Measurements from ENCODE around the gene TNPO3. TPM values are rescaled to one million over a fixed set of nuclear protein-coding genes. Genes with fewer than 3 reads are reported as not detected.
"Not testable (repeated sequence)": the region's sequence is repeated elsewhere in the genome, so short reads cannot be mapped to it uniquely, and the experiment has no call there.

Gene TNPO3
- total RNA-seq, 2 experiments from 2014 or later, result 75.1 to 75.8 TPM

DNA sequence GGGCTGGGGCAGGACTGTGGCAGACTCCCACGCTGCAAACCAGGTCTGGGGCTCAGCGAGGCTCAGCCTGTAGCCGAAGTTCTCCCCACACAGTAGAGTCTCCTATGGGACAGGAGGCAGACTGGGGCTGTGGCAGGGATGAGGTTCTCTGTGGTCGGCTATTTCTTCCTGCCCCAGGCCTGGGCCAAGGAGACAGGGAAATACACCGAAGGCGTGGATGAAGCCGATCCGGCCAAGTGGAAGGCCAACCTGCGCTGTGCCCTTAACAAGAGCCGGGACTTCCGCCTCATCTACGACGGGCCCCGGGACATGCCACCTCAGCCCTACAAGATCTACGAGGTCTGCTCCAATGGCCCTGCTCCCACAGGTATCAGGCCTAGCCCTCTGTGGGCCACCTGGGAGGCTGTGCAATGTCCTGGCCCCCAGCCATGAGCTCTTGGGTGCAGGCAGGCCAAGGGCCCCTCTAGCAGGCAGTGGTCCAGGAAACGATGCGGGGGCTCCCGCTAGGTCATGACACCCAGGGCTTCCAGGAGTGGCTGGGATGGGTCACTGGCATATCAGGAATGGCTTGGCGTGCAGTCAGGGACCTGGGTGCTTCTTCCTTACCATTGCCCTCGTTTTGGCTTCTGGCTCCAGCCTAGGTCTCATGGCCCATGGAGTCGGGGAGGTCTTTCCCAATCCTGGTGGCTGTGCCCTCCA is 109.1 kb downstream of the TNPO3 start:
- ChIA-PET CTCF (no interaction called here), POLR2A (no interaction called here)

DNA sequence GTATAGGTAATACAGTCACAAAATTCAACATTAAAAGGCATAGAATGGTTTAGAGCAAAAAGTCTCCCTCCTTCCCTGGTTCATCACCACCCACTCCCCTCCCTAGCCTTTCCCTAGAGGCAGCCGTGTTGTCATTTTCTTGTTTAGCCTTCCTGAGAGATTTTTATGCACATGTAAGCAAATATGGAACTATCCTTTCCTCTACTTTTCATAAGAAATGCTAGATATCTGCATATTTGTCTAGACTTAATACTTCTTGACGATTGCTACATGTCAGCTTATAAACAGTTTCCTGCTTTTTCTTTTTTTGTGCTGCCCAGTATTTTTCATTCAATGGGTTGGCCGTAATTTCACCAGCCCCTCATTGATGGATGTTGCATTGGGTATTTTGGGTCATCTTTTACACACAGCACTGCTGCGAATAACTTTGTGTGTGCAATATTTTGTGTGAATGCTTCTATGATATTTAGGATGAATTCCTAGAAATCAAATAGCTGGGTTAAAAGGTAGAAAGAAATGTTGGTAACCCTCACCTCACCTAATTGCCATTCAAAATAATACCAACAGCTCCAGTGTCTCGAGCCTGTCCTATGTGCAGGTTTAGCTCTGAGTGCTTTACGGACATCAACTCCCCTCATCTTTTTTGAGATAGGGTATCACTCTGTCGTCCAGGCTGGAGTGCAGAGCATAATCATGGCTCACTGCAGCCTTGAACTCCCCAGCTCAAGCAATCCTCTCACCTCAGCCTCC is 110.2 kb downstream of the TNPO3 start:
- CTCF ChIA-PET, result no interaction called here
- POLR2A ChIA-PET, result no interaction called here

DNA sequence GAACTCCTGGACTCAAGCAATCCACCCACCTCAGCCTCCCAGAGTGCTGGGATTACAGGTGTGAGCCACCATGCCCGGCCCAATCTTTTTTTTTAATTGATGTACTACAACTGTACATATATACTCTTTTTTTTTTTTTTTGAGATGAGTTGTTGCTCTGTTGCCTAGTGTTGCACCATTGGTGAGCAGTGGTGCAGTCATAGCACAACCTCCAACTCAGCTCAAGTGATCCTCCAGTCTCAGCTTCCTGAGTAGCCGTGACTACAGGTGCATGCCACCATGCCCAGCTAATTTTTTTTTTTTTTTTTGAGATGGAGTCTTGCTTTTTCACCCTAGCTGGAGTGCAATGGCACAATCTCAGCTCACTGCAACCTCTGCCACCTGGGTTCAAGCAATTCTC is 111.7 kb downstream of the TNPO3 start:
- POLR2A ChIA-PET, result not testable (repeated sequence)
- CTCF ChIA-PET, result interaction anchor here (0.7 to 1.3 kb wide), 2 partner anchors 10 to 182 kb away, joined by 3 to 5 read pairs; no protein-coding TSS in a partner anchor

DNA sequence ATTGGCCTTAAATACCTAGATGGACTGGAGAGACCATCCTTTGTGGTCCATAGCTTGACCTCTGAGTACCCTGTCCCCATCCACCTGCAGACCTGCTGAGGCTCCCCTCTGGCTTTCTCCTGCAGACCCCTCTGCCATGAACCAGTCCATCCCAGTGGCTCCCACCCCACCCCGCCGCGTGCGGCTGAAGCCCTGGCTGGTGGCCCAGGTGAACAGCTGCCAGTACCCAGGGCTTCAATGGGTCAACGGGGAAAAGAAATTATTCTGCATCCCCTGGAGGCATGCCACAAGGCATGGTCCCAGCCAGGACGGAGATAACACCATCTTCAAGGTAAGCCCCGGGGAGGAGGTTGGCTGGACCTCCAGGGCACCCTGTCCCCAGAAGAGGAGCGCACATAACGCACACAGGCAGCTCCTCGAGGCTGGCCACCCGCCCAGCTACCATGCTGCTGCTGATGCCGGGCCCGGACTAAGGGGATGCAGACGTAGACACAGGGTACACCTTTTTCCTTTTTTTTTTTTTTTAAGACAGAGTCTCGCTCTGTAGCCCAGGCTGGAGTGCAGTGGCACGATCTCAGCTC is 112.9 kb downstream of the TNPO3 start:
- ChIA-PET CTCF (interaction anchor here (1.5 kb wide), 1 partner anchor 9 kb away, joined by 3 read pairs; no protein-coding TSS in a partner anchor), POLR2A (no interaction called here)

DNA sequence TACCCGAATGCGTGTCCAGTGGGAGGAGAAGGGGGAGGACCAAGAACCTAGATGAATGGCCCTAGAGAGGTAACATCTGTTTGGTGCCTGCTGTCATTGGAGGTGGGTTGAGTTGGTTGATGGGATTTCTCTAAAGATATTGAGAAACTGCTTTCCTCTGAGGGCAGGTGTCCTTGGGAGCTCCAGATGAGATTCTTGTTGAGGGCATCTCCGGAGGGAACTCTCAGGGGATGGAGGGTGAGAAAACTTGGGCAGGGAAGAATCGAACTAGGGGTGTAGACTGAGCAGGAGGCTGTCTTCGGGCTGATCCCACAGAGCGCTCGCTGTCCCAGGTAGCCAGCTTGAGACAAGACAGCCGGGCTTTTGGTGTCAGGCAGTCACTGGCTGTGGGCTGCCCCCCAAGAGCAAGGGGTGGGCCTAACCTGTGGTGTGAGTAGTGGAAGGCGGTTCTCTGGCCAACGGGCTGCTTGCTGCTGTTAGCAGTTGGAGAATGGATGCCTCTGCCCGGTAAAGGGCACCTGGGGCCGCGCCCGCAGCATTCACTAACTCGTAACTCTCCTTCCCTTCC is 113.5 kb downstream of the TNPO3 start:
- ChIA-PET POLR2A (interaction anchor here (0.5 kb wide), 1 partner anchor 10 kb away, joined by 3 read pairs; no protein-coding TSS in a partner anchor), CTCF (interaction anchor here (0.9 to 1.5 kb wide), 3 partner anchors 8 to 150 kb away, joined by 3 read pairs; no protein-coding TSS in a partner anchor)

DNA sequence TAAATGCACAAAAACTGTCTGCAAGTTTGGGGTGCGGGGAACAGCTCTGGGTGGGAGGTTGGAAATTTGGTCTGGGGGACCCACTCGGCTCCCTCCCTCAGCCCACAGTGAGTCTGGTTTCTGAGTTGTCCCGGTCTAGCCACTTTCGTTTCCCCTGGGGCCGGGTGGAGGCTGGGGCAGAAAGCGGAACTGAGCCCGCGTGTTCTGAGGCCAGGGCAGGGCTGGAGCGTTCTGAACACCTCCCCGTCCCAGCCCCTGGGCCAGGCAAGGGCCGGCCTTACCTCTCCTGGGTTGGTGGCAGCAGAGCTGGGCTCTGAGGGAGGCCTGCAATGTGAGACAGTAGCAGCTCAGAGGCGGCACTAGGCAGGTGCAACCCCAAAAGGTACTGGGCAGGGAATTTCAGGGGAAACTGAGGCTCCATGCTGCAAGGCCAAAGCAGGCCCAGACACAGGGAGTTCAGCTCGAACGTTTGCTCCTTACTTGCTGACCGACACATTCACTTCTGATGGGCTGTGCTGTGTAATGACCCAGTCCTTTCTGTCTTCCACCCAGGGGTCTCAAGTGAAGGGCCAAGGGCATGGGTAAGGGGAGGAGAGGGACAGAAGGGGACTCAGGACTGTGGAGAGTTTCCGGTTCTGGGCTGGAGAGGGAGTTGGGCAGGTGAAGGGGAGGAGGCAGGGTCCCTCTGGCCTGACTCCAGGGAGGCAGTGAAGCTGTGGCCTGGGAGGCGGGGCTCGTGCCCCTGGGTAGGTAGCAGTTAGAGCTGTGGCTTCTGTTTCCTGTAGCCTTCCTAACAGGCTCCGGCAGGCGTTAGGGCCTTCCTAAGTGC is 114.2 kb downstream of the TNPO3 start:
- ChIA-PET CTCF (interaction anchor here (0.9 to 1.5 kb wide), 3 partner anchors 8 to 151 kb away, joined by 3 read pairs; no protein-coding TSS in a partner anchor), POLR2A (interaction anchor here (0.5 kb wide), 1 partner anchor 10 kb away, joined by 3 read pairs; no protein-coding TSS in a partner anchor)

DNA sequence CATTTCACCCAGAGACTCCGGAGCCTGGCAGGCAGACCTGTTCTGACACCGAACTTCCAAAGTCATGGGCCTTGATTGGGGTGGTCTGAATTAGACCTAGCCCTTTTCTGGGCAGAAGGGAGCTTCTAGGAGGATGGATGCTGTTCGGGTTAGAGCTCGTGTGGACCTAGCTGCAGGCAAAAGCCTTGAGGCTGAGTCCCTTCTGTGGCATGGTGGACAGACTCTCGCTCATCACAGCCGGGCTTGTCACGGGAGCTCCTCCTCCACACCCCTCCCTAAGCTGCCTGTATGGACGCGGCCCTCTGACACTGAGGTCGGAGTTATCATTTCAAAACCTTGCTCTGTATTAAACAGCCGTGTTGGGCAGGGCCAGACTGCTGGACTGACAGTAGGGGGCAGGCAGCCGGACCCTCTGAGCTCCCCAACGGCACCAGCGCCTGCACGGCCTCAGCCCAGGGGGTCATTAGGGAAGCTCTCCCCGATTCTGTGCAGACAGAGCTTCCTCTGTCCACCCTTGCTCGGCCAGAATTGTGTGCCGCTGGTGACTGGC is 115.0 kb downstream of the TNPO3 start:
- POLR2A ChIA-PET, result no interaction called here
- CTCF ChIA-PET, result interaction anchor here (1.1 to 1.4 kb wide), 4 partner anchors 9 to 593 kb away, joined by 3 to 6 read pairs (median 4); no protein-coding TSS in a partner anchor

DNA sequence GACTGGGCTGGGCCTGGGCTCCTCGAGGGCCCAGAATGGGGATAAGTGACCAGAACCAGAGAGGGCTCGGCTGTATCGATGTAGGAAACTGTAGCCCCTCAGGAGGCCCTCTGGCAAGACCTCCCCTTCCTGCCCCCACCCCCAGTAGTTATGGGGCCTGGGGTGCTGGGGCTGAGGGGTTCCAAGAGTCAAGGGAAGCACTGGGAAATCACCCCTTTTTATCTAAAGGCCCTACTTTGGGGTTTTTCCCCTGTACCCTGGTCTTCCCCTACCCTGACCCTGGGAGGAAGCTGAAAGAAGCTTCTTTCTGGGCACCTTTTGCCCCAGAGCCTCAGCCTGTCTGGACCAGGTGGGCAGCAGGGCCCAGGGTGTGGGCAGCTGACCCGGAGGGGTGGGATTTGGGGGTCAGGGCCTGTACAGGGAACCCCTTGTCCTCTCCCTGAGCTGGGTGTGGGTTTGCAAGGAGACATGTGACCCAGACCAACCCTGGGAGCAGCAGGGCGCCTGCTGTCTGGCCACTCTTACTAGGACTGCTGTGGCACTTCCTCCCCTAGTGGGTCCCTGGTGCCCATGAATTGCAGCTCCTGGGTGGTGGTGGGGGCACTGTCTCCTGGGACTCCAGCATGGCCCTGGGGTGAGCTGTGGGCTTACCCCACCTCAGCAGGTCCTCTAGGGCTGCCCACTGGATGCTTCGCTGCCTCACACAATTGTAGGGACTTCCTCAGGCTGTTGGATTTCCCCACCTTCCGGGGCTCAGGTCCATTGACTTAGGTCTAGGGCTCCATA is 115.6 kb downstream of the TNPO3 start:
- POLR2A ChIA-PET, result interaction anchor here (0.6 kb wide), 1 partner anchor 486 kb away, joined by 3 read pairs; no protein-coding TSS in a partner anchor
- CTCF ChIA-PET, result interaction anchor here (1.1 to 1.4 kb wide), 3 partner anchors 10 to 592 kb away, joined by 3 to 6 read pairs (median 4); no protein-coding TSS in a partner anchor

DNA sequence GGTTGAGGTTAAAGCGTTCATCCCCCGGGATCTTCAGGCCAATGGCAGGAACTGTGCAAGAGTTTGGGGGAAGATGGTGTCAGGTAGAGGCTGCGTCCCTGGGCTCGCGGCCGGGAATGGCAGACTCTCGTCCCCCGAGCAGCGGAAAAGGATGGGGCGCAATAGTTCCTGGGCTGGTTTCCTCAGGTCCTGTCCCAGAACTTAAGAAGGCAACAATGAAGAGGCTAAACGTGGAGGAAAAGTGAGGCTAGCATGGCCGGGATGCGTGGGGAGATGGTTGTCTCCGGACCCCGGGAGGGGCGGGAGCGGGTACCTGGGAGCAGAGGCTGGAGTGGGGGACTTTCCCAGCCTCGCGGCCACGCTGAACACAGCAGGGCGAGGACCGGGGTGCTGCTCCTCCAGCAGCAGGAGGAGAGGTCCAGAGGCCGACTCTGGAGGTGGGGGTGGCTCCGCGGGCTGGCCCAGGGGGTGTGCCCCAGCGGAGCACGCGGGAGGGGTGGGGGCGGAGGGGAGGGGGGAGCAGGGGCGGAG is 116.3 kb downstream of the TNPO3 start:
- POLR2A ChIA-PET, result interaction anchor here (0.6 kb wide), 1 partner anchor 486 kb away, joined by 3 read pairs; no protein-coding TSS in a partner anchor
- CTCF ChIA-PET, result interaction anchor here (1.2 to 1.4 kb wide), 3 partner anchors 11 to 153 kb away, joined by 4 to 6 read pairs (median 4); no protein-coding TSS in a partner anchor

DNA sequence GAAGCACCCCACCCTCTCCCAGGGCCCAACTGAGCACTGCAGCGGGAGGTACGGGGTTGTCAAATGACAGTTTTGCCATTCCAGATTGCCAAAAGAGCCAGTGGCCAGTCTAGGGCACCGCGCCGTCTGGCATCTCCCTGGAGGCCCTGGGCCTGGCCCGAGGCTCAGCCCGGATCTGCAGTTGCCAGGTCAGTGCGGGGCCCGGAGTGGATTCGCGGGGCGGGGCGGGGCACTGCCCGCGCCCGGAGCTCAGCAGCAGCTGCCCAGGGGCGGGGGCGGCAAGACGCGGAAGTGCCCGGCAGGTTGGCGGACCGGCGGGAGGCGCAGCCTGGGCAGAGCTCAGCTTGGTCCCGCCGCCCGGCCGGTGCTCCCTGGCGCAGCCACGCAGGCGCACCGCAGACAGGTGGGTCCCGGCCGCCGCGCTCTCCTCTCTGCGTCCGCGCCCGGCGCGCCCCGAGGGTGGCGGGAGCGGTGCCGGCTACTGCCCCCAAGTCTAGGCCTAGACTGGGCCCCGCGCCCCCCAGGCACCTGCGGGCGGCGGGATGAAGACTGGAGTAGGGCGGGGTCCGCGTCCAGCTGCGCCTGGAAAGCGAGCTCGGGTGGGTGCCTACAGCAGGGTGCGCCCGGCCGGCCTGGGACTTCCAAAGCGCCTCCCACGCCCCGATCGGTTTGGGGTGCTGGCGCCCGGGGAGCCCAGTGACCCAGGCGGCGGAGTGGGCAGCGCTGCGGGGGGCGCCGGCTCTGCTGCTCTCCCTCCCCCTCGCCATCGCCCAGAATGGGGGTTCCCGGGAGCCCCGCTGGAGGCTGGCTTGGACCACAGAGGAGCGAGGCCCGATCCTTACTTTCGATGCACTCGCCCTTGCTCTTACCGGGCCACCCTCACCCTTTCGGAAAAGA is 117.0 kb downstream of the TNPO3 start, which contains the start of gene IRF5:
IRF5 (plus strand) TSS at position 281 of the 897 bp plus-strand sequence. CDS start 4,155 bp downstream, outside the sequence.
- POLR2A ChIA-PET, result no interaction called here
- CTCF ChIA-PET, result interaction anchor here (0.6 to 1.2 kb wide), 2 partner anchors 154 to 220 kb away, joined by 3 to 4 read pairs; no protein-coding TSS in a partner anchor

DNA sequence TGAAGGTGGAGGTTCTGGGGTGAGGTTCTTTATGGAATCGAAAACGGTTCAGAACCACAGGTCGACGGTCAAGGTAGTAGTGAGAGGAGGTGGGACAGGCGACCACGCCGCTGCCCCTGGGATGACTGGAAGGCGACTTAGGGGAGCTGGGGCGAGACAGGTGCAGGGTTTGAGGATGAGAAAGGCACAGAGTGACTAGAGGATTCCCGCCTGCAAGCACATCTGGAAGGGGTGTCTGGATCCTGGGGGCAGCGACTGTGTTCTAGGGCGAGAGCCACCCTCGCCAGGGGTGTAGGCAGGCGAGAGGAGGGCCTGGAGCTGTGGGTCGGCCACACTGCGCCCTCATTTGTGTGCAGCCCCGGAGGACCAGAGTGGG is 117.7 kb downstream of the TNPO3 start:
- CTCF ChIA-PET, result interaction anchor here (0.6 to 1.2 kb wide), 3 partner anchors 54 to 219 kb away, joined by 3 to 4 read pairs (median 3); no protein-coding TSS in a partner anchor
- POLR2A ChIA-PET, result no interaction called here

DNA sequence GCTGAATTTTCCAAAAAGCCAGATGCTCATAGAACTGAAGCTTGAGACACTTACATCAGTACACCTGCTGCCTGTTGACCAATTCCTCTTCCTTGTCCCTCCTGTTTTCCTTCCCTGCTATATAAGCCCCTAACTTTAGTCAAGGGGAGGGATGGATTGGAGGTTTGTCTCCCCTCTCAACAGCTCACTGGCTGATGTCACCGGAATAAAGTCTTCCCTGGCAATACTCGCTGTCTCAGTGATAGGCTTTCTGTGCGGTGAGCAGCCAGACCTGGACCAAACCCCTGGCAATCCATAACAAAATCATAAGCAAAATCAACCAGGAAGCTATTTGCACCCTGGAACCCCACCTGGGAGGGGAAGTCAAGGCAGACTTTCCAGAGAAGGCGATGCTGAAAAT is 118.1 kb downstream of the TNPO3 start:
- CTCF ChIA-PET, result interaction anchor here (0.8 kb wide), 1 partner anchor 54 kb away, joined by 3 read pairs; no protein-coding TSS in a partner anchor
- POLR2A ChIA-PET, result no interaction called here

DNA sequence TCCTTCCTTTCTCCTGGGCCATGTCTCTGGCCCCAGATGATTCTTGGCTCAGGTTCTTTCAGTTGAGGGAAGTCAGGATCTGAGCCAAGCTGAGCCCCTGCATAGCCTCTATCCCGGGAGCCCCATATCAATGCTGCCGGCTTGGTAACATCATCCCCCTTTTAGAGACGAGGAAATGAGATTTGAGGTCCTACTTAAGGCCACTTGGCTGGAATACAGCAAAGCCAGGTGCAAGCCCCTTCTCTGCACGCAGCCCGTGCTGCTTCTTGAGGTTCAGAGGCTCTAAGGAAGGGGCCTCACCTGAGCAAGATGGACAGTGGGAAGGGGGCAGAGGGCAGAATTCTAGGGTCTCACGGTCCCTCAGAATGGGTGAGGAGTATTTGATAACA is 119.6 kb downstream of the TNPO3 start:
- ChIA-PET POLR2A (no interaction called here), CTCF (interaction anchor here (0.6 kb wide), 1 partner anchor 120 kb away, joined by 3 read pairs; no protein-coding TSS in a partner anchor)

DNA sequence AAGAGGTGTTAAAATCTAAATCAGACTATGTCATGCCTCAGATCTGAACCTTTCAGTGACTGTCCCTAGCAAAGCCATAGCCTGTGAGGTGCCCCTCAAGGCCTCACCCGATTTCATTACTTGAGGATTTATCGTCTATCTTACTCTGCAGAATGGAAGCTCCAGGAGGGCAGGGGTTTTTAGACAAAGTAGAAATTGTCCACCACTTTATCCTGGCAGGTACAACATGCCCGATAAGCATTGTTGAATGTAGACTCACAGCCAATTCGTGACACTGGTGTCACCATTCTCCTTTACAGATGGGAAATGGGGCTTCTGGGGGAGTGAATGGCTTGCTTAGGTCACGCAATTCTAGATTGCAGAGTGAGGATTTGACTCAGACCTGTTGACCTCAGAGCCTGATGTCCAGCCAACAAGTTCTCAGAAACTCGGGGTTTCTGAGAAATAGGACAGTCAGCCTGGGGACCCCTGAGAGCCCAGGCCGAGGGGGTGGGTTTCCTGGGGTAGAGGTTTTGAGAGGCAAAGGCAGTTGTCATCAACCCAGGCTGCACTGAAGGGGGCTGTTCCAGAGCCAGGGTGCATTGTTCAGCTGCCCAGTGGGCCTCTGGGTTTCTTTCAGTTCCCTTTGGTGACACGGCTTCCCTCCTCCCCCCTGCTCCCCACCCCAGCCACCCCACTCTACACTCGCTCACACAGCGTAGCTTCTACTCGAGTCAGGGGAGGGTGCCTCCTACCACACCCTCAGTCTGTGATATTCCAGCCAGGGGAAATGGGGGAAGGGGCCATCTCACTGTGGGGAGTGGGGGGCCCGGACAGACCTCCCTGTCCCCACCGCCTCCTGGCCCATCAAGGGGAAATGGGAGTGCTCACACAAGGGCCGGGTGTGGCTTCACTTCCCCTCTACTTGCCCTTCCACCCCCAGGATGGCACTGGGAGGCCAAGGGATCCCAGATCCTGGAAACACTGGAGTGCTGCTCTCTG is 120.3 kb downstream of the TNPO3 start:
- POLR2A ChIA-PET, result no interaction called here
- CTCF ChIA-PET, result interaction anchor here (0.6 kb wide), 1 partner anchor 121 kb away, joined by 3 read pairs; no protein-coding TSS in a partner anchor
